Activated CD8-positive, alpha-beta memory T cell treated with anti-CD3 and anti-CD28 coated beads, Interleukin-2, amount 50 U/mL, for 1 hour (primary cell): Measurements from ENCODE around the gene CACNB2.
"Not testable (repeated sequence)": the region's sequence is repeated elsewhere in the genome, so short reads cannot be mapped to it uniquely, and the experiment has no call there.

Source experiments
- DNase-seq: peaks from one replicate; pipeline ENCODE4 v3.0.0-alpha.2; 2020; ENCODE audit errors: extremely low read depth

CACNB2 gene

DNA sequence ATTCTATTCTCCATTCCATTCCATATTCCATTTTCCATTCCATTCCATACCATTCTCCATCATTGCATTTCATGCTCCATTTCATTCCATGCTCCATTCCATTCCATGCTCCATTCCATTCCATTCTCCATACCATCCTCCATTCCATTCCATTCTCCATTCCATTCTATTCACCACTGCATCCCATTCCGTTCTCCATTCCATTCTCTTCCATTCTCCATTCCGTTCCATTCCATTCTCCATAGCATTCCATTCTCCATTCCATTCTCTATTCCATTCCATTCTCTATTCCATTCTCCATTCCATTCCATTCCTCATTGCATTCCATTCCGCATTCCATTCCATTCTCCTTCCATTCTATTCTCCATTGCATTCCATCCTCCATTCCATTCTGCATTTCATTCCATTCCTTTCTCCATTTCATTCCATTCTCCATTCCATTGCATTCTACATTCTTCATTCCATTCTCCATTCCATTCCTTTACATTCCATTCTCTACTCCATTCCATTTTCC is 427.2 kb downstream of the CACNB2 start:
- DNase-seq: no peak

- not testable (repeated sequence) for DNase-seq
Measured at GRCh38 chr10:18570386-18570785, 430.2 kb downstream of the CACNB2 start.

DNA sequence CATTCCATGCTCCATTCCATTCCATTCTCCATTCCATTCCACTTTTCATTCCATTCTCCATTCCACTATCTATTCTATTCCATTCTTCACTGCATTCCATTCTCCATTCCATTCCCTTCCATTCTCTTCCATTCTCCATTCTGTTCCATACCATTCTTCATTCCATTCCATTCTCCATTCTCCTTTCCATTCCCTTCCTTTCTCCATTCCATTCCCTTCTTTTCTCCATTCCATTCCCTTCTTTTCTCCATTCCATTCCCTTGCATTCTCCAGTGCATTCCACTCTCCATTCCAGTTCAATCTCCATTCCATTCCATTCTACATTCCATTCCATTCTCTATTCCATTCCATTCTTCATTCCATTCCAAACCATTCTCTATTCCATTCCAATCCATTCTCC is 430.9 kb downstream of the CACNB2 start:
- no peak for DNase-seq

GRCh38 chr10:18571780-18572179 is 431.6 kb downstream of the CACNB2 start:
- no peak for DNase-seq

GRCh38 chr10:18572959-18573561 is 432.8 kb downstream of the CACNB2 start:
- DNase-seq: no peak

DNA sequence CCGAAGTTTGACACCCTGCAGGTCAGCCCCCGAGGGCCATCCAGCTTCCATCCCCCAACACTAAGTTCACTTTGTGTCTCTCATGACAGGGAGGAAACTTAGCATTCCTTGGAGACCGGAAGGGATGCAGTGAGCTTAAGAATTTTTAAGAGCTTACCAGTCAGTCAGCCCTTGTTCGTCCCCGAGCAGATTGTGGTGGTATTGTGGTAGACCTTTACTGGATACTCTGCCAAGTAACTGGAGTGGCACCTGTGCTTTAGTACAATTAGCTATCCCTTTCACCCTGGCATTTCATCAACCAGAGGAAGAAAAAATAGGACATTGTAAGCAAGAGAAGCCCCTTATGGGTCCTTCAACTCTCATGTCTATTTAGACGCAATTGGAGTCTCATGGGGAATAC is 436.4 kb downstream of the CACNB2 start:
- no peak for DNase-seq

DNA sequence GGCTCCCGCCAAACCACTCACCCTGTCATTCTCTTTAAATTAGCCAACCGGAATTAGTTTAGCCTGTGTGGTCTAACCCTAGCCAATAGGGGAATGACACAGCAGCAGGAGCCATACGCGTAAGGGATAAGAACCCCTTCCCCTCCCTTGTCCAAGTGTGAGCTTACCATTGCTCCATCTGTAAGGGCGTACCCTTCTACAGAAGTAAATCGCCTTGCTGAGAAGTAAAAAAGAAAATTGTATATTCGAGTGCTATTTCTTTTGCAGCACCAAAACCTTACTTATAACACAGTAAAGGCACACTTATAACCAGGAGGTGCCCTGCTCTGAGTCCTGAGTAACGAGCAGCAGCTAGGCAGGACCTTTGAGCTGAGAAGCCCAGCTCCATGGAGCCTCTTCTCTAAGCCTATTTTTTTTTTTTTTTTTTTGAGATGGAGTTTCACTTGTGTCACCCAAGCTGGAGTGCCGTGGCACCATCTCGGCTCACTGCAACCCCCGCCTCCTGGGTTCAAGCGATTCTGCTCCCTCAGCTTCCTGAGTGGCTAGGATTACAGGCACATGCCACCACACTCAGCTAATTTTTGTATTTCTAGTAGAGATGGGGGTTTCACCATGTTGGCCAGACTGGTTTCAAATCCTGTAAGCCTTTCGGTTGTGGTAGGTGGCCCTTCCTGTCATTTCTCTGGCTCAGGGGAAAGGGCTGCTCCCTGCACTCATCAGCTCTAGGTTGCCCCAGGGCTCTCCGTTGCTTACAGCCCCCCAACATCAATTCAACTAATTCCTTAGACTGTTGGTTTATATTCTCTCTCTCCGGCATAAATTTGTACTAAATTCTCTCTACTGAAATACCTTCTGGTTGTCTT is 437.8 kb downstream of the CACNB2 start:
- no peak for DNase-seq

- no peak for DNase-seq
Measured at GRCh38 chr10:18582803-18583202, 442.6 kb downstream of the CACNB2 start.

- no peak for DNase-seq
Measured at GRCh38 chr10:18583575-18584270, 443.5 kb downstream of the CACNB2 start.

GRCh38 chr10:18586637-18587036 is 446.4 kb downstream of the CACNB2 start:
- not testable (repeated sequence) for DNase-seq

DNA sequence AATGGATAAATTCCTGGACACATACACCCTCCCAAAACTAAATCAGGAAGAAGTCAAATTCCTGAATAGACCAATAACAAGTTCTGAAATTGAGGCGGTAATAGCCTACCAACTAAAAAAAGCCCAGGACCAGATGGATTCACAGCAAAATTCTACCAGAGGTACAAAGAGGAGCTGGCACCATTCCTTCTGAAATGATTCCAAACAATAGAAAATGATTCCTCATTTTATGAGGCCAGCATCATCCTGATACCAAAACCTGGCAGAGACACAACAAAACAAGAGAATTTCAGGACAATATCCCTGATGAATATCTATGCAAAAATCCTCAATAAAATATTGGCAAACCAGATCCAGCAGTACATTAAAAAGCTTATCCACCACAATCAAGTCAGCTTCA is 450.9 kb downstream of the CACNB2 start:
- not testable (repeated sequence) for DNase-seq
